Measurements from ENCODE around the gene TCERG1.

TCERG1 gene

DNA sequence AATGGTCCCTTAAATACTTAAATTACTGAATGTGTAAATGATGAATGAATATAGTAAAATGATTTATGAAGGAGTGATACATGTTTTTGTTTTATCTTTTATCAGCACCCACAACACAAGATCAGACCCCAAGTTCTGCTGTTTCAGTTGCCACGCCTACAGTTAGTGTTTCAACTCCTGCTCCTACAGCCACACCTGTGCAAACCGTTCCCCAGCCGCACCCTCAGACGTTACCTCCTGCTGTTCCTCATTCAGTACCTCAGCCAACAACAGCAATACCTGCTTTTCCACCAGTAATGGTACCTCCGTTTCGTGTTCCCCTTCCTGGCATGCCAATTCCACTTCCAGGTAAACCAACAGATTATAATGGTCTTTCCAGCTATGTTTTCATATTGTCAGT, 16.3 kb downstream of the TCERG1 start:
- Histone ChIP-seq H3K4me3 (ENCODE audit: severe bottlenecking) (no peak overlapping the region), H3K9me3 (ENCODE audit: severe bottlenecking) (no peaks in the 10 kb centered on the region), H3K27me3 (ENCODE audit: insufficient read depth, poor library complexity, severe bottlenecking) (no peaks in the 10 kb centered on the region), H3K27ac (ENCODE audit: poor library complexity, severe bottlenecking) (no peak overlapping the region), H3K4me1 (ENCODE audit: insufficient read depth, poor library complexity, severe bottlenecking) (peaks cover 17% of the 10 kb centered on the region), H3K36me3 (ENCODE audit: low read depth) (peaks cover 95% of the 10 kb centered on the region)
- ATAC-seq (ENCODE audit: low read depth) (no peak), DNase-seq (ENCODE audit: low spot score) (no peak)
- TF ChIP-seq, protein P1, sequence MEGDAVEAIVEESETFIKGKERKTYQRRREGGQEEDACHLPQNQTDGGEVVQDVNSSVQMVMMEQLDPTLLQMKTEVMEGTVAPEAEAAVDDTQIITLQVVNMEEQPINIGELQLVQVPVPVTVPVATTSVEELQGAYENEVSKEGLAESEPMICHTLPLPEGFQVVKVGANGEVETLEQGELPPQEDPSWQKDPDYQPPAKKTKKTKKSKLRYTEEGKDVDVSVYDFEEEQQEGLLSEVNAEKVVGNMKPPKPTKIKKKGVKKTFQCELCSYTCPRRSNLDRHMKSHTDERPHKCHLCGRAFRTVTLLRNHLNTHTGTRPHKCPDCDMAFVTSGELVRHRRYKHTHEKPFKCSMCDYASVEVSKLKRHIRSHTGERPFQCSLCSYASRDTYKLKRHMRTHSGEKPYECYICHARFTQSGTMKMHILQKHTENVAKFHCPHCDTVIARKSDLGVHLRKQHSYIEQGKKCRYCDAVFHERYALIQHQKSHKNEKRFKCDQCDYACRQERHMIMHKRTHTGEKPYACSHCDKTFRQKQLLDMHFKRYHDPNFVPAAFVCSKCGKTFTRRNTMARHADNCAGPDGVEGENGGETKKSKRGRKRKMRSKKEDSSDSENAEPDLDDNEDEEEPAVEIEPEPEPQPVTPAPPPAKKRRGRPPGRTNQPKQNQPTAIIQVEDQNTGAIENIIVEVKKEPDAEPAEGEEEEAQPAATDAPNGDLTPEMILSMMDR (IDR thresholded peaks at IDR 0.05; ENCODE audit: poor library complexity, severe bottlenecking), result no peak

GRCh38 chr5:146466521-146467349, 19.6 kb downstream of the TCERG1 start:
- no peaks in the 10 kb centered on the region for H3K9me3 ChIP-seq (ENCODE audit: severe bottlenecking)
- DNase-seq (ENCODE audit: low spot score), result no peak
- H3K36me3 ChIP-seq (ENCODE audit: low read depth), result peaks cover 95% of the 10 kb centered on the region
- H3K27ac ChIP-seq (ENCODE audit: poor library complexity, severe bottlenecking), result no peak overlapping the region
- TF ChIP-seq, protein P1 (IDR thresholded peaks at IDR 0.05; ENCODE audit: poor library complexity, severe bottlenecking), result peak; percentile 84
- peak; percentile 81 for ATAC-seq (ENCODE audit: low read depth)
- H3K4me1 ChIP-seq (ENCODE audit: insufficient read depth, poor library complexity, severe bottlenecking), result peaks cover 7% of the 10 kb centered on the region
- no peaks in the 10 kb centered on the region for H3K27me3 ChIP-seq (ENCODE audit: insufficient read depth, poor library complexity, severe bottlenecking)
- no peak overlapping the region for H3K4me3 ChIP-seq (ENCODE audit: severe bottlenecking)

- H3K4me1 ChIP-seq (ENCODE audit: insufficient read depth, poor library complexity, severe bottlenecking), result no peaks in the 10 kb centered on the region
- DNase-seq (ENCODE audit: low spot score) (no peak), ATAC-seq (ENCODE audit: low read depth) (no peak)
- H3K9me3 ChIP-seq (ENCODE audit: severe bottlenecking), result no peaks in the 10 kb centered on the region
- no peak overlapping the region for H3K27ac ChIP-seq (ENCODE audit: poor library complexity, severe bottlenecking)
- no peaks in the 10 kb centered on the region for H3K27me3 ChIP-seq (ENCODE audit: insufficient read depth, poor library complexity, severe bottlenecking)
- TF ChIP-seq, protein P1 (IDR thresholded peaks at IDR 0.05; ENCODE audit: poor library complexity, severe bottlenecking), result no peak
- no peak overlapping the region for H3K4me3 ChIP-seq (ENCODE audit: severe bottlenecking)
- H3K36me3 ChIP-seq (ENCODE audit: low read depth), result peaks cover 95% of the 10 kb centered on the region
These were observed 20.6 kb downstream of the TCERG1 start for GRCh38 chr5:146467760-146468159.

GRCh38 chr5:146474065-146474464, 26.9 kb downstream of the TCERG1 start:
- Histone ChIP-seq H3K27me3 (ENCODE audit: insufficient read depth, poor library complexity, severe bottlenecking) (no peaks in the 10 kb centered on the region), H3K27ac (ENCODE audit: poor library complexity, severe bottlenecking) (no peak overlapping the region), H3K4me3 (ENCODE audit: severe bottlenecking) (no peak overlapping the region), H3K36me3 (ENCODE audit: low read depth) (peaks cover 93% of the 10 kb centered on the region), H3K9me3 (ENCODE audit: severe bottlenecking) (no peaks in the 10 kb centered on the region), H3K4me1 (ENCODE audit: insufficient read depth, poor library complexity, severe bottlenecking) (no peaks in the 10 kb centered on the region)
- TF ChIP-seq, protein P1 (IDR thresholded peaks at IDR 0.05; ENCODE audit: poor library complexity, severe bottlenecking), result no peak
- no peak for DNase-seq (ENCODE audit: low spot score)
- ATAC-seq (ENCODE audit: low read depth), result no peak

GRCh38 chr5:146475190-146475780, 28.2 kb downstream of the TCERG1 start:
- TF ChIP-seq, protein P1 (IDR thresholded peaks at IDR 0.05; ENCODE audit: poor library complexity, severe bottlenecking), result peak; percentile 33
- no peaks in the 10 kb centered on the region for H3K4me1 ChIP-seq (ENCODE audit: insufficient read depth, poor library complexity, severe bottlenecking)
- H3K27ac ChIP-seq (ENCODE audit: poor library complexity, severe bottlenecking), result no peak overlapping the region
- no peak overlapping the region for H3K4me3 ChIP-seq (ENCODE audit: severe bottlenecking)
- ATAC-seq (ENCODE audit: low read depth), result no peak
- H3K9me3 ChIP-seq (ENCODE audit: severe bottlenecking), result no peaks in the 10 kb centered on the region
- DNase-seq (ENCODE audit: low spot score), result no peak
- H3K36me3 ChIP-seq (ENCODE audit: low read depth), result peaks cover 93% of the 10 kb centered on the region
- H3K27me3 ChIP-seq (ENCODE audit: insufficient read depth, poor library complexity, severe bottlenecking), result no peaks in the 10 kb centered on the region
